Mesothelial cell of epicardium (in vitro differentiated cells): ENCODE data around the gene PCDHB1. TPM values are rescaled to one million over a fixed set of nuclear protein-coding genes. Genes with fewer than 3 reads are reported as not detected.

Experiments used
- DNase-seq, 2 experiments: peaks; one replicate each; pipeline ENCODE4 v3.0.0; 2021; ENCODE audit warnings: low spot score in 2 of 2; ENCODE audit not compliant: unreplicated experiment in 2 of 2
- H3K27ac Mint-ChIP-seq: 2 replicates; pipeline ENCODE4 v1.8.0; 2021; ENCODE audit warnings: mixed read lengths
- H3K27me3 Mint-ChIP-seq: 2 replicates; pipeline ENCODE4 v1.8.0; 2021; ENCODE audit warnings: low read depth, mixed read lengths
- H3K36me3 Mint-ChIP-seq: 2 replicates; pipeline ENCODE4 v1.8.0; 2021; ENCODE audit warnings: mixed read lengths
- H3K4me1 Mint-ChIP-seq: 2 replicates; pipeline ENCODE4 v1.8.0; 2021; ENCODE audit warnings: mixed read lengths
- H3K4me3 Mint-ChIP-seq: 2 replicates; pipeline ENCODE4 v1.8.0; 2021; ENCODE audit warnings: mild to moderate bottlenecking, moderate library complexity, mixed read lengths
- H3K9me3 Mint-ChIP-seq: 2 replicates; pipeline ENCODE4 v1.8.0; 2021; ENCODE audit warnings: mixed read lengths
- CTCF ChIP-seq: fragments of 200-600 bp; sonication (generic); IDR thresholded peaks from one replicate; pipeline ENCODE4 v1.5.0; 2021; ENCODE audit warnings: antibody characterized with exemption; ENCODE audit not compliant: unreplicated experiment
- total RNA-seq: library from RNA; stranded (reverse); gene quantifications from 3 replicates; pipeline ENCODE4 v1.2.1, GENCODE V29; 2021

Gene PCDHB1
- 0.16 to 0.18 TPM (median 0.16 TPM) in 3 replicates for total RNA-seq

- peaks cover 60% of the 10 kb centered on the region for H3K27me3 Mint-ChIP-seq
- peak within 1 kb of the TSS; percentile 8 for H3K27ac Mint-ChIP-seq
- peak within 1 kb of the TSS; percentile 83 for H3K4me3 Mint-ChIP-seq
These were observed at the start of gene PCDHB1 for GRCh38 chr5:141050622-141051520. TSS of gene PCDHB1 (plus strand) at chr5:141051374. CDS start at chr5:141051471, 97 bp downstream.

GRCh38 chr5:141001446-141001843 is 49.7 kb upstream of the PCDHB1 start:
- peak overlapping the region; percentile 78 for H3K4me3 Mint-ChIP-seq
- H3K27ac Mint-ChIP-seq: peak overlapping the region; percentile 92
- H3K36me3 Mint-ChIP-seq: peaks cover 4% of the 10 kb centered on the region
- H3K4me1 Mint-ChIP-seq: peaks cover 37% of the 10 kb centered on the region
- H3K27me3 Mint-ChIP-seq: no peaks in the 10 kb centered on the region
- no peaks in the 10 kb centered on the region for H3K9me3 Mint-ChIP-seq
- no peak for TF ChIP-seq CTCF
- no peak for DNase-seq

More at GRCh38 chr5:141050622-141051520, at the start of gene PCDHB1:
- Mint-ChIP-seq H3K4me1 (peaks cover 8% of the 10 kb centered on the region), H3K36me3 (no peaks in the 10 kb centered on the region), H3K9me3 (no peaks in the 10 kb centered on the region)
- DNase-seq: peak in 1 of 2 experiments; percentile 43
- no peak for TF ChIP-seq CTCF

- no peaks in the 10 kb centered on the region for H3K9me3 Mint-ChIP-seq
- TF ChIP-seq CTCF: no peak
- peak overlapping the region; percentile 92 for H3K27ac Mint-ChIP-seq
- H3K36me3 Mint-ChIP-seq: peaks cover 10% of the 10 kb centered on the region
- peaks cover 33% of the 10 kb centered on the region for H3K4me1 Mint-ChIP-seq
- DNase-seq: peak; percentile 27 to 58
- H3K4me3 Mint-ChIP-seq: peak overlapping the region; percentile 78
- no peaks in the 10 kb centered on the region for H3K27me3 Mint-ChIP-seq
These were observed 49.1 kb upstream of the PCDHB1 start for GRCh38 chr5:141001844-141002604.

GRCh38 chr5:141002605-141002965 is 48.6 kb upstream of the PCDHB1 start:
- no peaks in the 10 kb centered on the region for H3K9me3 Mint-ChIP-seq
- no peaks in the 10 kb centered on the region for H3K27me3 Mint-ChIP-seq
- peak overlapping the region; percentile 92 for H3K27ac Mint-ChIP-seq
- H3K4me3 Mint-ChIP-seq: peak overlapping the region; percentile 78
- DNase-seq: no peak
- peaks cover 31% of the 10 kb centered on the region for H3K4me1 Mint-ChIP-seq
- H3K36me3 Mint-ChIP-seq: peaks cover 11% of the 10 kb centered on the region
- no peak for TF ChIP-seq CTCF

GRCh38 chr5:141003031-141003430 is 48.1 kb upstream of the PCDHB1 start:
- no peak overlapping the region for H3K27ac Mint-ChIP-seq
- peaks cover 16% of the 10 kb centered on the region for H3K36me3 Mint-ChIP-seq
- no peaks in the 10 kb centered on the region for H3K9me3 Mint-ChIP-seq
- TF ChIP-seq CTCF: no peak
- H3K4me1 Mint-ChIP-seq: peaks cover 31% of the 10 kb centered on the region
- H3K27me3 Mint-ChIP-seq: no peaks in the 10 kb centered on the region
- DNase-seq: no peak
- H3K4me3 Mint-ChIP-seq: no peak overlapping the region
